ENCODE results near the gene BLTP2. TPM values are rescaled to one million over a fixed set of nuclear protein-coding genes. Genes with fewer than 3 reads are reported as not detected.

Gene BLTP2
- total RNA-seq, 1 experiment from 2014 or later: 140 TPM

DNA sequence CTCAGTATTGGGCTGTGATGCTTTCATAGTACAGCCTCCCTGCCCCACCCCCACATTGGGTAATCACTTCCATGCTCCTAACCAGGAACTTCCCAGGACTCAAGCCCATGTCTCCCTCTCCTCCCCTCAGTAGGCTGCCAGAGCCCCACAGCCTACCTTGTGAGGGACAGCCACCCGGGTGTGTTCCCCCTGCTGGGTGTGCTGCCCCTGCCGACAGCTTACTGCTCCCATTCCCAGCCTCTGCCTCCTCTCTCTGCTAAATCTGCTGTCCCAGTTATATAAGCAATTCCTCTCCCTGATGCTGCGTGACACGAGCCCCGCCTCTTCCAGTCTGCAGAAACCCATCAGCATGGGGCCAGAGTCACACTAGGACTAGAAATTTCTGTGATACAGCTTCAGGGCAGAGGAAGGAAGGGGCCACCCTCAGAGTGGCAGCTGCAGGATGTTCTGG, 31.0 kb downstream of the BLTP2 start, which contains the start of gene RSKR:
RSKR (minus strand) TSS at position 255 of the 451 bp plus-strand sequence; CDS start at position 231, 24 bp downstream.
- ChIA-PET CTCF (interaction anchor here (1.4 kb wide), 1 partner anchor 10 kb away, joined by 3 read pairs; no protein-coding TSS in a partner anchor), POLR2A (no interaction called here), RAD21 (ENCODE audit: low non-redundant PET in 1 of 2, low total read pairs in 2 of 2, uncharacterized antibody in 2 of 2, unreplicated experiment in 2 of 2) (no interaction called here)
- Histone ChIP-seq H3K9me2 (ENCODE audit: insufficient read depth) (no peaks in the 10 kb centered on the region), H3K9ac (ENCODE audit: low read length) (no peak within 1 kb of the TSS), H3K36me3 (ENCODE audit: control insufficient read depth in 1 of 2, insufficient read depth in 2 of 2, low read length in 2 of 2) (peaks cover 50 to 64% of the 10 kb centered on the region in 2 experiments), H3K79me2 (ENCODE audit: insufficient read depth, low read length) (no peaks in the 10 kb centered on the region), H3K9me3 (ENCODE audit: control insufficient read depth in 1 of 2, insufficient read depth in 1 of 2, low read depth in 1 of 2, low read length in 2 of 2) (no peaks in the 10 kb centered on the region), H3K27me3 (ENCODE audit: insufficient read depth, low read length) (no peaks in the 10 kb centered on the region), H4K20me1 (ENCODE audit: insufficient read depth) (no peaks in the 10 kb centered on the region), H3K4me1 (ENCODE audit: control insufficient read depth in 1 of 2, insufficient read depth in 2 of 2, low read length in 2 of 2) (no peaks in the 10 kb centered on the region), H3K27ac (ENCODE audit: low read depth, low read length) (no peak within 1 kb of the TSS), H3K4me3 (replicated peaks in 1 of 2; ENCODE audit: low read depth in 1 of 2, low read length in 2 of 2) (no peak within 1 kb of the TSS), H2AFZ (ENCODE audit: low read depth, low read length, poor library complexity, severe bottlenecking) (no peak within 1 kb of the TSS), H3K4me2 (ENCODE audit: low read length) (no peak within 1 kb of the TSS)
- no TSS peak for BruUV-seq (replicated peaks)
- ATAC-seq (no peak), DNase-seq (ENCODE audit: low read depth, low spot score) (no peak)
- TF ChIP-seq SRF (IDR thresholded peaks at IDR 0.05; ENCODE audit: low read depth) (no peak), TCF7L2 (IDR thresholded peaks at IDR 0.05; ENCODE audit: borderline replicate concordance, extremely low read depth, insufficient read depth, insufficient read length) (no peak), EZH2 (IDR thresholded peaks at IDR 0.05) (no peak), EGR1 (IDR thresholded peaks at IDR 0.05; ENCODE audit: low read depth) (no peak)
- TF ChIP-seq, protein P1, sequence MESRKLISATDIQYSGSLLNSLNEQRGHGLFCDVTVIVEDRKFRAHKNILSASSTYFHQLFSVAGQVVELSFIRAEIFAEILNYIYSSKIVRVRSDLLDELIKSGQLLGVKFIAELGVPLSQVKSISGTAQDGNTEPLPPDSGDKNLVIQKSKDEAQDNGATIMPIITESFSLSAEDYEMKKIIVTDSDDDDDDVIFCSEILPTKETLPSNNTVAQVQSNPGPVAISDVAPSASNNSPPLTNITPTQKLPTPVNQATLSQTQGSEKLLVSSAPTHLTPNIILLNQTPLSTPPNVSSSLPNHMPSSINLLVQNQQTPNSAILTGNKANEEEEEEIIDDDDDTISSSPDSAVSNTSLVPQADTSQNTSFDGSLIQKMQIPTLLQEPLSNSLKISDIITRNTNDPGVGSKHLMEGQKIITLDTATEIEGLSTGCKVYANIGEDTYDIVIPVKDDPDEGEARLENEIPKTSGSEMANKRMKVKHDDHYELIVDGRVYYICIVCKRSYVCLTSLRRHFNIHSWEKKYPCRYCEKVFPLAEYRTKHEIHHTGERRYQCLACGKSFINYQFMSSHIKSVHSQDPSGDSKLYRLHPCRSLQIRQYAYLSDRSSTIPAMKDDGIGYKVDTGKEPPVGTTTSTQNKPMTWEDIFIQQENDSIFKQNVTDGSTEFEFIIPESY (IDR thresholded peaks at IDR 0.05; ENCODE audit: extremely low read depth, insufficient replicate concordance, low read length): no peak
- intact Hi-C loops (cut with micrococcal nuclease): loop anchor here (1.0 kb wide), 1 partner anchor 120 kb away; no protein-coding TSS in a partner anchor

All from HCT116 (cell line).